ENCODE results near the gene BTBD2. TPM values are rescaled to one million over a fixed set of nuclear protein-coding genes. Genes with fewer than 3 reads are reported as not detected.
"Not testable (repeated sequence)": the region's sequence is repeated elsewhere in the genome, so short reads cannot be mapped to it uniquely, and the experiment has no call there.

BTBD2 gene
- total RNA-seq, 1 donor from 2014 or later, result 53.4 TPM

DNA sequence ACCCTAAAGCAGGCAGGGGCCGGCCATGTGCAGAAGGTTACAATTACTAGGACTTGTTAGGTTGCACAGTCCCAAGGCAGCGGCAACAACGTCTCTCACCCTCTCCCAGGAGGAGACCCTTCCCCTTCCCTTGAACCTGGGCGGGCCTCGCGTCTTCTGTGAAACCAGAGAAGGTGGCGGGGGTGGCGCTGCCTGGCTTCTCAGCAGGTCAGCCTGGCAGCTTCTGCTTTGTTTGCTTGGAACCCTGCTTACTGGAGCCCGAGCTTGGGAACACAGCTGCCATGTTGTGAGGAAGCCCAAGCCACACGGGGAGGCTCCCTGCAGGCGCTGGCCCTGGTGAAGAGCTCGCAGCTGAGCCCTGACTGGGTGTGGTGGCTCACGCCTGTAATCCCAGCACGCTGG, 20.1 kb upstream of the BTBD2 start:
- H3K9me3 ChIP-seq (replicated peaks), result peaks cover 10% of the 10 kb centered on the region
- DNase-seq, result no peak
- no peak overlapping the region for H3K4me3 ChIP-seq
- TF ChIP-seq, protein P1, sequence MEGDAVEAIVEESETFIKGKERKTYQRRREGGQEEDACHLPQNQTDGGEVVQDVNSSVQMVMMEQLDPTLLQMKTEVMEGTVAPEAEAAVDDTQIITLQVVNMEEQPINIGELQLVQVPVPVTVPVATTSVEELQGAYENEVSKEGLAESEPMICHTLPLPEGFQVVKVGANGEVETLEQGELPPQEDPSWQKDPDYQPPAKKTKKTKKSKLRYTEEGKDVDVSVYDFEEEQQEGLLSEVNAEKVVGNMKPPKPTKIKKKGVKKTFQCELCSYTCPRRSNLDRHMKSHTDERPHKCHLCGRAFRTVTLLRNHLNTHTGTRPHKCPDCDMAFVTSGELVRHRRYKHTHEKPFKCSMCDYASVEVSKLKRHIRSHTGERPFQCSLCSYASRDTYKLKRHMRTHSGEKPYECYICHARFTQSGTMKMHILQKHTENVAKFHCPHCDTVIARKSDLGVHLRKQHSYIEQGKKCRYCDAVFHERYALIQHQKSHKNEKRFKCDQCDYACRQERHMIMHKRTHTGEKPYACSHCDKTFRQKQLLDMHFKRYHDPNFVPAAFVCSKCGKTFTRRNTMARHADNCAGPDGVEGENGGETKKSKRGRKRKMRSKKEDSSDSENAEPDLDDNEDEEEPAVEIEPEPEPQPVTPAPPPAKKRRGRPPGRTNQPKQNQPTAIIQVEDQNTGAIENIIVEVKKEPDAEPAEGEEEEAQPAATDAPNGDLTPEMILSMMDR (IDR thresholded peaks at IDR 0.05; ENCODE audit: borderline replicate concordance), result no peak
- peaks cover 25% of the 10 kb centered on the region for H3K36me3 ChIP-seq
- peaks cover 47% of the 10 kb centered on the region for H3K4me1 ChIP-seq
- intact Hi-C loops (cut with micrococcal nuclease), result no loop called here
- H3K27ac ChIP-seq (replicated peaks), result no peak overlapping the region
- H3K27me3 ChIP-seq (ENCODE audit: low read depth), result no peaks in the 10 kb centered on the region

DNA sequence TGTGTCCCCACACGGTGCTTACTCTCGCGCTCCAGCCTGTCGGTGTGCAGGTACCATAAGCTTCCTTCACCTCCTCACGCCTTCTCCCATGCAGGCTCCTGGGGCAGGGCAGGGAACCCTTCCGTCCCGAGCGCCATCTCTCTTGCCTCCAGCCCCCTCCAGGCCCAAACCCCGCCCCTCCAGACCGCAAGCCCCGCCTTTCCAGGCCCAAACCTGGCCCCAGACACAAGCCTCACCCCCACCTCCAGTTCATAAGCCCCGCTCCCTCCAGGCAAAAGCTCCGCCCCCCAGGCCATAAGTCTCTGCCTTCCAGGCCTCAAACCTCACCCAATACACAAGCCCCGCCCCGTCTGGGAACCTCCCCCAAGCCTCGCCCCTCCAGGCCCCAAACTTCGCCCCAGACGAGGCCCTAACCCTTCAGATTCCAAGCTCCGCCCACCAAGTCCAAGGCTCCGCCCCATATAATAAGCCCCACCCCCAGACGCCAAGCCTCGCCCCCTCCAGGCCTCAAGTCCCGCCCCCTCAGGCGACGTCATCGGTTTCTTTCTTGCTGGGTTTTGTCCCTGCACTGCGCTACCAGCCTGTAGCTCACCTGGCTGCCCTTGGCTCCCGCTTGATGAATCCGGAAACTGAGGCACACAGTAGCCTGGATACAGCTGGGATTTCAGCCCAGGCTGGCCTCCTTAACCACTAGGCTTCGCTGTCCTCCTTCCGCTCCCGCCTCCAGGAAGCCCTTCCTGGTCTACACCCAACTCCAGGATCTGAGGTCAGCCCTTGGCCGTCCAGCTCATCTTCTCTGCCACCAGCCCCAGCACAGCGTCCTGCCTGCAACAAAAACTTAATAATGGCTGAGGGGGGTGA, 19.4 kb upstream of the BTBD2 start:
- Histone ChIP-seq H3K4me3 (no peak overlapping the region), H3K27ac (replicated peaks) (no peak overlapping the region)
- TF ChIP-seq, protein P1 (IDR thresholded peaks at IDR 0.05; ENCODE audit: borderline replicate concordance), result no peak

DNA sequence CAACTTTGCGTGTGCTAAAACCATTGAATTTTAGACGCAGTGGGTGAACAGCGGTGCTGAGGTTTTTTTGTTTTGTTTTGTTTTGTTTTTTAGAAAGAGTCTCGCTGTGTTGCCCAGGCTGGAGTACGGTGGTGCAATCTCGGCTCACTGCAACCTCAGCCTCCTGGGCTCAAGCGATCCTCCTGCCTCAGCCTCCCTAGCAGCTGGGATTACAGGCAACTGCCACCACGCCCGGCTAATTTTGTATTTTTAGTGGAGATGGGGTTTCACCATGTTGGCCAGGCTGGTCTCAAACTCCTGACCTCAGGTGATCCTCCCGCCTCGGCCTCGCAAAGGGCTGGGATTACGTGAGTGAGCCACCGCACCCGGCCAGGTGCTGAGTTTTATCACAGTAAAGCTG, 18.7 kb upstream of the BTBD2 start:
- H3K4me3 ChIP-seq; H3K27me3 ChIP-seq (ENCODE audit: low read depth); DNase-seq; intact Hi-C loops (cut with micrococcal nuclease): not testable (repeated sequence)
- Histone ChIP-seq H3K4me1 (peaks cover 34% of the 10 kb centered on the region), H3K27ac (replicated peaks) (peak overlapping the region; percentile 99), H3K9me3 (replicated peaks) (peaks cover 10% of the 10 kb centered on the region), H3K36me3 (peaks cover 11% of the 10 kb centered on the region)

More for the DNA sequence above, 19.4 kb upstream of the BTBD2 start:
- Histone ChIP-seq H3K36me3 (peaks cover 18% of the 10 kb centered on the region), H3K4me1 (peaks cover 41% of the 10 kb centered on the region), H3K9me3 (replicated peaks) (peaks cover 10% of the 10 kb centered on the region), H3K27me3 (ENCODE audit: low read depth) (no peaks in the 10 kb centered on the region)
- DNase-seq, result no peak
- intact Hi-C loops (cut with micrococcal nuclease), result no loop called here

DNA sequence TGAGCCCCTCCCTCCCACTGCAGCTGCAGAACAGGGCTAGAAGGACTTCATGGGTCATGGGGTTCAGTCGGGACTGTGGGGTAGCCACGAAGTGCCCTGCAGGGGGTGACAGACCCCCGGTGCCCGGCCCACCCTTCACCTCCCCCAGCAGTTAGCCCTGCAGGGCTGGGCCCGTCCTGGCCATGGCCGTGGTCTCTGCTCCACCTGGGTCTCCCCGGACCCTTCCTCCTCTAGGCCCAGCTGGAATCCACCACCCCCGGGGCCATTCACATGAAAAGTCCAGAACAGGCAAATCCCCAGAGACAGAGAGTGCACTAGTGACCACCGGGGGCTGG, 18.3 kb upstream of the BTBD2 start:
- intact Hi-C loops (cut with micrococcal nuclease), result no loop called here

DNA sequence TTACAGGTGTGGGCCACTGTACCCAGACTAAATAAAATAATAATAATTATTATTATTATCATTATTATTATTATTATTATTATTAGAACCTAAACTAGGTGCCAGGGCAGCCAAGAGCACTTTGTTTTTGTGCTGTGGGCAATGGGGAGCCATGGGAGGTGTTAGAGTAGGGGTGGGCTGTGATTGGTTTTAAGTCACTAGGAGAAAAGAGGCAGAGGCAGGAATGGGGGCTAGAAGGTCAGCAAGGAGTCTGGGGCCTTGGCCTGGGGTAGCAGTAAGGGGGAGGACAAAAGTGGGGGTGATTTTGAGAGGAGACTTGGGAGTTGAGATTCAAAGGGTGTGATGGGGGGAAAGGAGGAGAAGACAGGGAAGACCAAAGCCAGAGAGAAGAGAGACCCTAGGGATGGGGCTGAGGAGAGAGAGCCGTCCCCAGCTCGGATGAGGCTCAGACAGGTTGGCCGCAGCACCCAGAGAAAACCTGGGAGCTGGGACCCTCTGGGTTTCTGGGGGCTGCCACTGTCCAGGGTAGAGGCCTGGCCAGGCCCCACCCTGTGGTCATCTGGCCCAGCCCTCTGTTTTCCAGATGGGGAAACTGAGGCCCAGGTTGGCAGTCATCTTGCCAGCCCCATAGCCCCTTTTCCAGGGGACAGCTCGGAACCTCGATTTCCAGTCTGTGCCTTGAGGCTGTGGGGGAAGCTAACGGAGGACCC, 17.8 kb upstream of the BTBD2 start:
- intact Hi-C loops (cut with micrococcal nuclease), result no loop called here
- peaks cover 10% of the 10 kb centered on the region for H3K9me3 ChIP-seq (replicated peaks)
- peaks cover 34% of the 10 kb centered on the region for H3K4me1 ChIP-seq
- DNase-seq, result no peak
- H3K27me3 ChIP-seq (ENCODE audit: low read depth), result no peaks in the 10 kb centered on the region
- peaks cover 1% of the 10 kb centered on the region for H3K36me3 ChIP-seq
- H3K4me3 ChIP-seq, result no peak overlapping the region
- TF ChIP-seq, protein P1 (IDR thresholded peaks at IDR 0.05; ENCODE audit: borderline replicate concordance), result no peak
- H3K27ac ChIP-seq (replicated peaks), result peak overlapping the region; percentile 99

More for the DNA sequence above, 18.3 kb upstream of the BTBD2 start:
- H3K27ac ChIP-seq (replicated peaks), result peak overlapping the region; percentile 99
- H3K4me3 ChIP-seq, result no peak overlapping the region
- H3K36me3 ChIP-seq, result peaks cover 7% of the 10 kb centered on the region
- no peak for DNase-seq
- TF ChIP-seq, protein P1 (IDR thresholded peaks at IDR 0.05; ENCODE audit: borderline replicate concordance), result no peak
- peaks cover 10% of the 10 kb centered on the region for H3K9me3 ChIP-seq (replicated peaks)
- no peaks in the 10 kb centered on the region for H3K27me3 ChIP-seq (ENCODE audit: low read depth)
- peaks cover 33% of the 10 kb centered on the region for H3K4me1 ChIP-seq

Measured in left ventricle myocardium inferior (tissue), 1 donor.